WTC11 (cell line): ENCODE measurements around the gene RCBTB1. TPM values are rescaled to one million over a fixed set of nuclear protein-coding genes. Genes with fewer than 3 reads are reported as not detected.

Source experiments
- ATAC-seq: fragments of 200-7000 bp; cut with Tn5 transposase; 2 replicates; pipeline ENCODE4 v1.10.0; 2021; ENCODE audit warnings: mild to moderate bottlenecking, moderate library complexity
- CTCF ChIA-PET: fragments of 300-600 bp; sonication (Branson Sonifier 250); formaldehyde crosslinking; loops from one replicate; lab custom pipeline; 2021; ENCODE audit warnings: antibody characterized with exemption; lab: Charles Lee
- POLR2A ChIA-PET: fragments of 350-600 bp; sonication (Branson Sonifier 250); formaldehyde crosslinking; loops from one replicate; lab custom pipeline; 2021; ENCODE audit warnings: antibody characterized with exemption; lab: Charles Lee
- DNase-seq: peaks from one replicate; pipeline ENCODE4 v3.0.0; 2021; ENCODE audit warnings: low spot score
- H3K27ac Mint-ChIP-seq: 2 replicates; pipeline ENCODE4 v1.8.0; 2021; ENCODE audit warnings: mixed read lengths
- H3K27me3 Mint-ChIP-seq: 2 replicates; pipeline ENCODE4 v1.8.0; 2021; ENCODE audit warnings: low read depth, mild to moderate bottlenecking, moderate library complexity, mixed read lengths
- H3K36me3 Mint-ChIP-seq: 2 replicates; pipeline ENCODE4 v1.8.0; 2021; ENCODE audit warnings: mixed read lengths
- H3K4me1 Mint-ChIP-seq: 2 replicates; pipeline ENCODE4 v1.8.0; 2022; ENCODE audit warnings: mixed read lengths
- H3K4me3 Mint-ChIP-seq: 2 replicates; pipeline ENCODE4 v1.8.0; 2021; ENCODE audit warnings: mild to moderate bottlenecking, moderate library complexity, mixed read lengths
- H3K9me3 Mint-ChIP-seq: 2 replicates; pipeline ENCODE4 v1.8.0; 2021; ENCODE audit warnings: mixed read lengths
- ARID4B ChIP-seq: sonication (generic); formaldehyde crosslinking; IDR thresholded peaks from 2 replicates; pipeline ENCODE4 v1.8.0; 2023; ENCODE audit warnings: missing genetic modification reagents, mild to moderate bottlenecking, borderline replicate concordance
- MXD4 ChIP-seq: fragments of 250-450 bp; sonication (Bioruptor Pico); IDR thresholded peaks from 2 replicates; pipeline ENCODE4 v1.8.0; 2021; ENCODE audit warnings: mild to moderate bottlenecking, moderate library complexity, borderline replicate concordance
- NFYB ChIP-seq: sonication (generic); formaldehyde crosslinking; conservative IDR thresholded peaks from 2 replicates; pipeline ENCODE4 v1.8.0; 2022; ENCODE audit warnings: low read depth, missing genetic modification reagents
- RELA ChIP-seq: sonication (generic); formaldehyde crosslinking; IDR thresholded peaks from 2 replicates; pipeline ENCODE4 v1.8.1; 2022; ENCODE audit warnings: missing genetic modification reagents, mild to moderate bottlenecking, borderline replicate concordance
- SMAD3 ChIP-seq: sonication (generic); formaldehyde crosslinking; IDR thresholded peaks from 2 replicates; pipeline ENCODE4 v1.8.0; 2022; ENCODE audit warnings: missing genetic modification reagents, mild to moderate bottlenecking, borderline replicate concordance
- USF1 ChIP-seq: sonication (generic); formaldehyde crosslinking; IDR thresholded peaks from 2 replicates; pipeline ENCODE4 v1.8.0; 2022; ENCODE audit warnings: mild to moderate bottlenecking, missing genetic modification reagents
- total RNA-seq: library from RNA; stranded (reverse); gene quantifications from 3 replicates; pipeline ENCODE4 v1.2.3, GENCODE V29; 2021
- TF ChIP-seq, protein P1 (sequence below): sonication (generic); formaldehyde crosslinking; IDR thresholded peaks from 2 replicates; pipeline ENCODE4 v1.8.1; 2022; ENCODE audit warnings: missing genetic modification reagents, borderline replicate concordance
- TF ChIP-seq, protein P2 (sequence below): sonication (generic); formaldehyde crosslinking; IDR thresholded peaks from 2 replicates; pipeline ENCODE4 v1.8.1; 2022; ENCODE audit warnings: low read depth, mild to moderate bottlenecking, moderate library complexity, missing genetic modification reagents, borderline replicate concordance
- TF ChIP-seq, protein P3 (sequence below): sonication (generic); formaldehyde crosslinking; IDR thresholded peaks from 2 replicates; pipeline ENCODE4 v1.8.1; 2023; ENCODE audit warnings: mild to moderate bottlenecking, missing genetic modification reagents
- TF ChIP-seq, protein P4 (sequence below): fragments of 250-450 bp; sonication (Bioruptor Pico); conservative IDR thresholded peaks from 2 replicates; pipeline ENCODE4 v1.9.0; 2021; ENCODE audit warnings: mild to moderate bottlenecking
- TF ChIP-seq, protein P5 (sequence below): sonication (generic); formaldehyde crosslinking; IDR thresholded peaks from 2 replicates; pipeline ENCODE4 v1.8.1; 2023; ENCODE audit warnings: mild to moderate bottlenecking, missing genetic modification reagents, borderline replicate concordance
- TF ChIP-seq, protein P6 (sequence below): sonication (generic); formaldehyde crosslinking; conservative IDR thresholded peaks from 2 replicates; pipeline ENCODE4 v1.8.1; 2023; ENCODE audit warnings: mild to moderate bottlenecking, low read depth, missing genetic modification reagents, moderate library complexity

Gene RCBTB1
- total RNA-seq, 1 experiment from 2014 or later: 31.3 TPM

DNA sequence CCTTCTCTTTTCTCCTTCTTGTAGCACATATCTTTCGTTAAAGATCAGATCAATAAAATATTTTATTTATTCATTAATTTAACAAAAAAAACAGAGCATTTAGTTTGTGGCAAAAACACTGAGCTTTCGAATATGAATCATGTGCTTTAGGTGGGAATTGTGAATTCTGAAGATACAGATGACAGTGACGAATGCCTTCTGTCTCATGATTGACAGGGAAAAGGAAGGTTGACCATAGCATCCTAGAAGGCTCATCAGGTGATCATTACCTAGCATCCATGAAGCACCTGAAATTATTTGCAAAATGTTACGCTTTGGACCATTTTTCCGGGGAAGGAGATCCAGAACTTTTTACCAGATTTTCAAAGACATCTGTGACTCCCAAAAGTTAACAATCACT is 46.8 kb upstream of the RCBTB1 start:
- no peak for TF ChIP-seq ARID4B
- TF ChIP-seq NFYB (CRISPR knock-in tag): no peak
- TF ChIP-seq, protein P1, sequence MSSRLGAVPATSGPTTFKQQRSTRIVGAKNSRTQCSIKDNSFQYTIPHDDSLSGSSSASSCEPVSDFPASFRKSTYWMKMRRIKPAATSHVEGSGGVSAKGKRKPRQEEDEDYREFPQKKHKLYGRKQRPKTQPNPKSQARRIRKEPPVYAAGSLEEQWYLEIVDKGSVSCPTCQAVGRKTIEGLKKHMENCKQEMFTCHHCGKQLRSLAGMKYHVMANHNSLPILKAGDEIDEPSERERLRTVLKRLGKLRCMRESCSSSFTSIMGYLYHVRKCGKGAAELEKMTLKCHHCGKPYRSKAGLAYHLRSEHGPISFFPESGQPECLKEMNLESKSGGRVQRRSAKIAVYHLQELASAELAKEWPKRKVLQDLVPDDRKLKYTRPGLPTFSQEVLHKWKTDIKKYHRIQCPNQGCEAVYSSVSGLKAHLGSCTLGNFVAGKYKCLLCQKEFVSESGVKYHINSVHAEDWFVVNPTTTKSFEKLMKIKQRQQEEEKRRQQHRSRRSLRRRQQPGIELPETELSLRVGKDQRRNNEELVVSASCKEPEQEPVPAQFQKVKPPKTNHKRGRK (CRISPR knock-in tag): no peak
- TF ChIP-seq, protein P2, sequence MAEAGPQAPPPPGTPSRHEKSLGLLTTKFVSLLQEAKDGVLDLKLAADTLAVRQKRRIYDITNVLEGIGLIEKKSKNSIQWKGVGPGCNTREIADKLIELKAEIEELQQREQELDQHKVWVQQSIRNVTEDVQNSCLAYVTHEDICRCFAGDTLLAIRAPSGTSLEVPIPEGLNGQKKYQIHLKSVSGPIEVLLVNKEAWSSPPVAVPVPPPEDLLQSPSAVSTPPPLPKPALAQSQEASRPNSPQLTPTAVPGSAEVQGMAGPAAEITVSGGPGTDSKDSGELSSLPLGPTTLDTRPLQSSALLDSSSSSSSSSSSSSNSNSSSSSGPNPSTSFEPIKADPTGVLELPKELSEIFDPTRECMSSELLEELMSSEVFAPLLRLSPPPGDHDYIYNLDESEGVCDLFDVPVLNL (CRISPR knock-in tag): no peak
- no peak for TF ChIP-seq USF1
- no peaks in the 10 kb centered on the region for H3K36me3 Mint-ChIP-seq
- no peak for ATAC-seq
- peaks cover 4% of the 10 kb centered on the region; the same call in 1 of the 2 replicates for H3K9me3 Mint-ChIP-seq
- no peaks in the 10 kb centered on the region for H3K27me3 Mint-ChIP-seq
- POLR2A ChIA-PET: interaction anchor here (0.6 kb wide), 1 partner anchor 171 kb away, joined by 3 read pairs; no protein-coding TSS in a partner anchor
- no peak overlapping the region for H3K4me3 Mint-ChIP-seq
- DNase-seq: no peak
- CTCF ChIA-PET: no interaction called here
- H3K27ac Mint-ChIP-seq: no peak overlapping the region
- peaks cover 25% of the 10 kb centered on the region for H3K4me1 Mint-ChIP-seq

GRCh38 chr13:49630580-49630979 is 45.2 kb upstream of the RCBTB1 start:
- DNase-seq (no peak), ATAC-seq (no peak)
- Mint-ChIP-seq H3K4me1 (peaks cover 18% of the 10 kb centered on the region), H3K4me3 (no peak overlapping the region), H3K9me3 (no peaks in the 10 kb centered on the region), H3K36me3 (no peaks in the 10 kb centered on the region), H3K27ac (no peak overlapping the region), H3K27me3 (no peaks in the 10 kb centered on the region)
- TF ChIP-seq, protein P3, sequence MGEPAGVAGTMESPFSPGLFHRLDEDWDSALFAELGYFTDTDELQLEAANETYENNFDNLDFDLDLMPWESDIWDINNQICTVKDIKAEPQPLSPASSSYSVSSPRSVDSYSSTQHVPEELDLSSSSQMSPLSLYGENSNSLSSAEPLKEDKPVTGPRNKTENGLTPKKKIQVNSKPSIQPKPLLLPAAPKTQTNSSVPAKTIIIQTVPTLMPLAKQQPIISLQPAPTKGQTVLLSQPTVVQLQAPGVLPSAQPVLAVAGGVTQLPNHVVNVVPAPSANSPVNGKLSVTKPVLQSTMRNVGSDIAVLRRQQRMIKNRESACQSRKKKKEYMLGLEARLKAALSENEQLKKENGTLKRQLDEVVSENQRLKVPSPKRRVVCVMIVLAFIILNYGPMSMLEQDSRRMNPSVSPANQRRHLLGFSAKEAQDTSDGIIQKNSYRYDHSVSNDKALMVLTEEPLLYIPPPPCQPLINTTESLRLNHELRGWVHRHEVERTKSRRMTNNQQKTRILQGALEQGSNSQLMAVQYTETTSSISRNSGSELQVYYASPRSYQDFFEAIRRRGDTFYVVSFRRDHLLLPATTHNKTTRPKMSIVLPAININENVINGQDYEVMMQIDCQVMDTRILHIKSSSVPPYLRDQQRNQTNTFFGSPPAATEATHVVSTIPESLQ (CRISPR knock-in tag): no peak
- TF ChIP-seq RELA: no peak
- TF ChIP-seq SMAD3: no peak
- TF ChIP-seq, protein P4, sequence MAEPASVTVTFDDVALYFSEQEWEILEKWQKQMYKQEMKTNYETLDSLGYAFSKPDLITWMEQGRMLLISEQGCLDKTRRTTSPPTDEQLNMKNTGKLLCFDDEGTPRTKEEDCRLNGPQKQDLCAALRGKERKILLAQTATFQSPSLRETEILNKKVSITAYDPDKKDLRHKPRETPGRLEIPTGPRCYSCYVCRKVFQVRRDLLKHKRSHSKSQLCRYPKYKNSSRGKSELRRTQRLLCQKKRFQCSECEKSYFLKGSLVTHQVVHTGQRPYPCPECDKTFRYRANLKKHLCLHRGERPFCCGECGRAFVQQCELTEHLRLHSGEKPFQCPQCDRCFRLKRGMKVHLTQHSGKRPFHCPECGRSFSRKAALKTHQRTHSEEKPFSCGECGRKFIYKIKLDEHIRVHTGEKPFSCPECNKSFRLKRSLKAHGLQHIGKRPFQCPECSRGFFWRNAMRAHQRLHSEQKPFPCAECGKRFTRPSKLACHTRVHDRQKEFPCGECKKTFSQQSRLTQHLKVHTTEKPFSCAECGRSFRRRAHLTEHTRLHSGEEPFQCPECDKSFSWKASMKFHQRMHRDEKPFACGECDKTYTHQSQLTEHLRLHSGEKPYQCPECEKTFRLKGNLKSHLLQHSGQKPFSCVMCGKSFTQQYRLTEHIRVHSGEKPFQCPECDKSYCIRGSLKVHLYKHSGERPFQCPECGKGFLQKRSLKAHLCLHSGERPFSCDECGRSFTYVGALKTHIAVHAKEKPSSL: no peak
- TF ChIP-seq, protein P5, sequence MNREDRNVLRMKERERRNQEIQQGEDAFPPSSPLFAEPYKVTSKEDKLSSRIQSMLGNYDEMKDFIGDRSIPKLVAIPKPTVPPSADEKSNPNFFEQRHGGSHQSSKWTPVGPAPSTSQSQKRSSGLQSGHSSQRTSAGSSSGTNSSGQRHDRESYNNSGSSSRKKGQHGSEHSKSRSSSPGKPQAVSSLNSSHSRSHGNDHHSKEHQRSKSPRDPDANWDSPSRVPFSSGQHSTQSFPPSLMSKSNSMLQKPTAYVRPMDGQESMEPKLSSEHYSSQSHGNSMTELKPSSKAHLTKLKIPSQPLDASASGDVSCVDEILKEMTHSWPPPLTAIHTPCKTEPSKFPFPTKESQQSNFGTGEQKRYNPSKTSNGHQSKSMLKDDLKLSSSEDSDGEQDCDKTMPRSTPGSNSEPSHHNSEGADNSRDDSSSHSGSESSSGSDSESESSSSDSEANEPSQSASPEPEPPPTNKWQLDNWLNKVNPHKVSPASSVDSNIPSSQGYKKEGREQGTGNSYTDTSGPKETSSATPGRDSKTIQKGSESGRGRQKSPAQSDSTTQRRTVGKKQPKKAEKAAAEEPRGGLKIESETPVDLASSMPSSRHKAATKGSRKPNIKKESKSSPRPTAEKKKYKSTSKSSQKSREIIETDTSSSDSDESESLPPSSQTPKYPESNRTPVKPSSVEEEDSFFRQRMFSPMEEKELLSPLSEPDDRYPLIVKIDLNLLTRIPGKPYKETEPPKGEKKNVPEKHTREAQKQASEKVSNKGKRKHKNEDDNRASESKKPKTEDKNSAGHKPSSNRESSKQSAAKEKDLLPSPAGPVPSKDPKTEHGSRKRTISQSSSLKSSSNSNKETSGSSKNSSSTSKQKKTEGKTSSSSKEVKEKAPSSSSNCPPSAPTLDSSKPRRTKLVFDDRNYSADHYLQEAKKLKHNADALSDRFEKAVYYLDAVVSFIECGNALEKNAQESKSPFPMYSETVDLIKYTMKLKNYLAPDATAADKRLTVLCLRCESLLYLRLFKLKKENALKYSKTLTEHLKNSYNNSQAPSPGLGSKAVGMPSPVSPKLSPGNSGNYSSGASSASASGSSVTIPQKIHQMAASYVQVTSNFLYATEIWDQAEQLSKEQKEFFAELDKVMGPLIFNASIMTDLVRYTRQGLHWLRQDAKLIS (CRISPR knock-in tag): no peak
- TF ChIP-seq, protein P6, sequence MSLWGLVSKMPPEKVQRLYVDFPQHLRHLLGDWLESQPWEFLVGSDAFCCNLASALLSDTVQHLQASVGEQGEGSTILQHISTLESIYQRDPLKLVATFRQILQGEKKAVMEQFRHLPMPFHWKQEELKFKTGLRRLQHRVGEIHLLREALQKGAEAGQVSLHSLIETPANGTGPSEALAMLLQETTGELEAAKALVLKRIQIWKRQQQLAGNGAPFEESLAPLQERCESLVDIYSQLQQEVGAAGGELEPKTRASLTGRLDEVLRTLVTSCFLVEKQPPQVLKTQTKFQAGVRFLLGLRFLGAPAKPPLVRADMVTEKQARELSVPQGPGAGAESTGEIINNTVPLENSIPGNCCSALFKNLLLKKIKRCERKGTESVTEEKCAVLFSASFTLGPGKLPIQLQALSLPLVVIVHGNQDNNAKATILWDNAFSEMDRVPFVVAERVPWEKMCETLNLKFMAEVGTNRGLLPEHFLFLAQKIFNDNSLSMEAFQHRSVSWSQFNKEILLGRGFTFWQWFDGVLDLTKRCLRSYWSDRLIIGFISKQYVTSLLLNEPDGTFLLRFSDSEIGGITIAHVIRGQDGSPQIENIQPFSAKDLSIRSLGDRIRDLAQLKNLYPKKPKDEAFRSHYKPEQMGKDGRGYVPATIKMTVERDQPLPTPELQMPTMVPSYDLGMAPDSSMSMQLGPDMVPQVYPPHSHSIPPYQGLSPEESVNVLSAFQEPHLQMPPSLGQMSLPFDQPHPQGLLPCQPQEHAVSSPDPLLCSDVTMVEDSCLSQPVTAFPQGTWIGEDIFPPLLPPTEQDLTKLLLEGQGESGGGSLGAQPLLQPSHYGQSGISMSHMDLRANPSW (CRISPR knock-in tag): no peak
- no peak for TF ChIP-seq MXD4 (CRISPR knock-in tag)
- POLR2A ChIA-PET: no interaction called here
- CTCF ChIA-PET: no interaction called here
